Panc1 (cell line): ENCODE data around the gene FAM13A.

Experiments
- POLR2AphosphoS5 ChIP-seq: IDR thresholded peaks from 2 replicates; pipeline ENCODE4 v1.6.1; 2012; ENCODE audit warnings: mild to moderate bottlenecking, low read depth, low read length, moderate library complexity
- SIN3A ChIP-seq: IDR thresholded peaks from 2 replicates; pipeline ENCODE4 v1.6.1; 2012; ENCODE audit warnings: low read depth, mild to moderate bottlenecking, low read length, moderate library complexity, borderline replicate concordance; ENCODE audit not compliant: insufficient read depth
- TCF7L2 ChIP-seq: IDR thresholded peaks from 2 replicates; pipeline ENCODE4 v1.6.1; 2011; ENCODE audit warnings: mild to moderate bottlenecking, low read depth, low read length, inconsistent platforms
- TF ChIP-seq, protein P1 (sequence below), 2 experiments: IDR thresholded peaks; 2 replicates each; pipeline ENCODE4 v1.6.1; 2011 to 2012; ENCODE audit warnings: low read depth in 2 of 2, control low read depth in 1 of 2, low read length in 1 of 2, mild to moderate bottlenecking in 1 of 2, moderate library complexity in 1 of 2; ENCODE audit not compliant: insufficient read depth in 1 of 2
- TF ChIP-seq, protein P2 (sequence below): fragments of 450-650 bp; IDR thresholded peaks from 2 replicates; pipeline ENCODE4 v1.5.1; 2017; ENCODE audit warnings: mild to moderate bottlenecking

DNA sequence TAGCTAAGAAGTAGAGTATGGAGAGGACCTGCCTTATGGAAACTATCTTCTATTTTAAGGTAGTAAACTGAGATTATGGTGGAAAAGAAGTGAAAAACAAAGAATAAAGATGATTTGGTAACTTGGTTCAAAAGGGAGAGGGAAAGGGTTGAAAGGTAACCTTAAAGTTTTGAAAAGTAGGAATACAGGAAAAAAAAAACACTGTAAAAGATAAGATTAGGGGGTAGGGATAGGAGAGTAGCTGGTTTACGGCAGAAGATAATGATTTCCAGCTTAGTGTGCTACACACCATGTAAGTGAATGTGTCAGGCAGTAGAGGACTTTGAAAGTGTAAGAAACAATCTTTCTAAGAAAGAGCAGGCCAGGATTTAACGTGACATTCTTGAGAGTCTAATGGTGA is 35.3 kb downstream of the FAM13A start:
- TF ChIP-seq, protein P1, sequence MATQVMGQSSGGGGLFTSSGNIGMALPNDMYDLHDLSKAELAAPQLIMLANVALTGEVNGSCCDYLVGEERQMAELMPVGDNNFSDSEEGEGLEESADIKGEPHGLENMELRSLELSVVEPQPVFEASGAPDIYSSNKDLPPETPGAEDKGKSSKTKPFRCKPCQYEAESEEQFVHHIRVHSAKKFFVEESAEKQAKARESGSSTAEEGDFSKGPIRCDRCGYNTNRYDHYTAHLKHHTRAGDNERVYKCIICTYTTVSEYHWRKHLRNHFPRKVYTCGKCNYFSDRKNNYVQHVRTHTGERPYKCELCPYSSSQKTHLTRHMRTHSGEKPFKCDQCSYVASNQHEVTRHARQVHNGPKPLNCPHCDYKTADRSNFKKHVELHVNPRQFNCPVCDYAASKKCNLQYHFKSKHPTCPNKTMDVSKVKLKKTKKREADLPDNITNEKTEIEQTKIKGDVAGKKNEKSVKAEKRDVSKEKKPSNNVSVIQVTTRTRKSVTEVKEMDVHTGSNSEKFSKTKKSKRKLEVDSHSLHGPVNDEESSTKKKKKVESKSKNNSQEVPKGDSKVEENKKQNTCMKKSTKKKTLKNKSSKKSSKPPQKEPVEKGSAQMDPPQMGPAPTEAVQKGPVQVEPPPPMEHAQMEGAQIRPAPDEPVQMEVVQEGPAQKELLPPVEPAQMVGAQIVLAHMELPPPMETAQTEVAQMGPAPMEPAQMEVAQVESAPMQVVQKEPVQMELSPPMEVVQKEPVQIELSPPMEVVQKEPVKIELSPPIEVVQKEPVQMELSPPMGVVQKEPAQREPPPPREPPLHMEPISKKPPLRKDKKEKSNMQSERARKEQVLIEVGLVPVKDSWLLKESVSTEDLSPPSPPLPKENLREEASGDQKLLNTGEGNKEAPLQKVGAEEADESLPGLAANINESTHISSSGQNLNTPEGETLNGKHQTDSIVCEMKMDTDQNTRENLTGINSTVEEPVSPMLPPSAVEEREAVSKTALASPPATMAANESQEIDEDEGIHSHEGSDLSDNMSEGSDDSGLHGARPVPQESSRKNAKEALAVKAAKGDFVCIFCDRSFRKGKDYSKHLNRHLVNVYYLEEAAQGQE (IDR thresholded peaks at IDR 0.05; ENCODE audit: insufficient read depth in 1 of 2, low read depth in 2 of 2, low read length in 1 of 2): no peak
- TF ChIP-seq, protein P2, sequence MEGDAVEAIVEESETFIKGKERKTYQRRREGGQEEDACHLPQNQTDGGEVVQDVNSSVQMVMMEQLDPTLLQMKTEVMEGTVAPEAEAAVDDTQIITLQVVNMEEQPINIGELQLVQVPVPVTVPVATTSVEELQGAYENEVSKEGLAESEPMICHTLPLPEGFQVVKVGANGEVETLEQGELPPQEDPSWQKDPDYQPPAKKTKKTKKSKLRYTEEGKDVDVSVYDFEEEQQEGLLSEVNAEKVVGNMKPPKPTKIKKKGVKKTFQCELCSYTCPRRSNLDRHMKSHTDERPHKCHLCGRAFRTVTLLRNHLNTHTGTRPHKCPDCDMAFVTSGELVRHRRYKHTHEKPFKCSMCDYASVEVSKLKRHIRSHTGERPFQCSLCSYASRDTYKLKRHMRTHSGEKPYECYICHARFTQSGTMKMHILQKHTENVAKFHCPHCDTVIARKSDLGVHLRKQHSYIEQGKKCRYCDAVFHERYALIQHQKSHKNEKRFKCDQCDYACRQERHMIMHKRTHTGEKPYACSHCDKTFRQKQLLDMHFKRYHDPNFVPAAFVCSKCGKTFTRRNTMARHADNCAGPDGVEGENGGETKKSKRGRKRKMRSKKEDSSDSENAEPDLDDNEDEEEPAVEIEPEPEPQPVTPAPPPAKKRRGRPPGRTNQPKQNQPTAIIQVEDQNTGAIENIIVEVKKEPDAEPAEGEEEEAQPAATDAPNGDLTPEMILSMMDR: no peak
- TF ChIP-seq SIN3A (no peak), TCF7L2 (no peak), POLR2AphosphoS5 (no peak)
